OCI-LY3 (cell line): Measurements from ENCODE around the gene RPL3.

Source experiments
- EZH2phosphoT487 ChIP-seq: fragments of 200-600 bp; shearing (Covaris generic); IDR thresholded peaks from 2 replicates; pipeline ENCODE4 v1.6.1; 2018; ENCODE audit warnings: antibody characterized with exemption, mixed run types, low read depth
- TF ChIP-seq, protein P1 (sequence below): fragments of 200-600, 300-600 bp; sonication (generic); IDR thresholded peaks from 2 replicates; pipeline ENCODE4 v1.5.1; 2014; ENCODE audit warnings: antibody characterized with exemption, low read length, low read depth

GRCh38 chr22:39364714-39365491 is 45.5 kb upstream of the RPL3 start:
- TF ChIP-seq, protein P1, sequence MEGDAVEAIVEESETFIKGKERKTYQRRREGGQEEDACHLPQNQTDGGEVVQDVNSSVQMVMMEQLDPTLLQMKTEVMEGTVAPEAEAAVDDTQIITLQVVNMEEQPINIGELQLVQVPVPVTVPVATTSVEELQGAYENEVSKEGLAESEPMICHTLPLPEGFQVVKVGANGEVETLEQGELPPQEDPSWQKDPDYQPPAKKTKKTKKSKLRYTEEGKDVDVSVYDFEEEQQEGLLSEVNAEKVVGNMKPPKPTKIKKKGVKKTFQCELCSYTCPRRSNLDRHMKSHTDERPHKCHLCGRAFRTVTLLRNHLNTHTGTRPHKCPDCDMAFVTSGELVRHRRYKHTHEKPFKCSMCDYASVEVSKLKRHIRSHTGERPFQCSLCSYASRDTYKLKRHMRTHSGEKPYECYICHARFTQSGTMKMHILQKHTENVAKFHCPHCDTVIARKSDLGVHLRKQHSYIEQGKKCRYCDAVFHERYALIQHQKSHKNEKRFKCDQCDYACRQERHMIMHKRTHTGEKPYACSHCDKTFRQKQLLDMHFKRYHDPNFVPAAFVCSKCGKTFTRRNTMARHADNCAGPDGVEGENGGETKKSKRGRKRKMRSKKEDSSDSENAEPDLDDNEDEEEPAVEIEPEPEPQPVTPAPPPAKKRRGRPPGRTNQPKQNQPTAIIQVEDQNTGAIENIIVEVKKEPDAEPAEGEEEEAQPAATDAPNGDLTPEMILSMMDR: no peak
- TF ChIP-seq EZH2phosphoT487: no peak
